Testis (tissue), 2 donors: ENCODE measurements around the gene FHAD1.

Source experiments
- CTCF ChIP-seq, 3 experiments: fragments of 450-650 bp in 2 of 3; fragments of 200-600 bp in 1 of 3; sonication (generic) in 1 of 3; IDR thresholded peaks; one replicate each; pipeline ENCODE4 v1.5.1; 2016 to 2019; ENCODE audit warnings: antibody characterized with exemption in 3 of 3, mild to moderate bottlenecking in 2 of 3, moderate library complexity in 1 of 3
- POLR2A ChIP-seq: fragments of 450-650 bp; IDR thresholded peaks from one replicate; pipeline ENCODE4 v1.6.1; 2017; ENCODE audit warnings: antibody characterized with exemption, mild to moderate bottlenecking, moderate library complexity

- TF ChIP-seq CTCF (IDR thresholded peaks at IDR 0.05) (no peak), POLR2A (no peak)
These were observed 4.3 kb upstream of the FHAD1 start for GRCh38 chr1:15242766-15243165.
